ENCODE results near the gene RBBP9.

- TF ChIP-seq POLR2A (IDR thresholded peaks at IDR 0.05) (no peak), CTCF (IDR thresholded peaks at IDR 0.05) (no peak), POLR2AphosphoS5 (IDR thresholded peaks at IDR 0.05) (no peak), EP300 (IDR thresholded peaks at IDR 0.05) (no peak)
Observed at GRCh38 chr20:18529041-18529440, 32.0 kb upstream of the RBBP9 start.

Measured in suprapubic skin (tissue), 4 donors.